Fibroblast of the aortic adventitia (primary cell): ENCODE data around the gene CD33. TPM values are rescaled to one million over a fixed set of nuclear protein-coding genes. Genes with fewer than 3 reads are reported as not detected.

Source experiments
- DNase-seq: peaks from one replicate; pipeline ENCODE4 v3.0.0-alpha.2; 2010; ENCODE audit warnings: low read depth
- H3K4me3 ChIP-seq: 2 replicates; pipeline ENCODE4 v1.5.1; 2011; ENCODE audit warnings: low read depth, mild to moderate bottlenecking, control low read depth, low read length, moderate library complexity
- CTCF ChIP-seq: IDR thresholded peaks from 2 replicates; pipeline ENCODE4 v1.5.1; 2011; ENCODE audit warnings: mild to moderate bottlenecking, low read length, control low read depth, inconsistent platforms; ENCODE audit not compliant: insufficient read depth
- small RNA-seq: library from RNA; depleted of rRNA; stranded (forward); fragments of <200 nt; gene quantifications from one replicate; pipeline ENCODE3, GENCODE V24; 2012
- total RNA-seq: library from RNA; depleted of rRNA; stranded (reverse); fragments of >200 nt; gene quantifications from 2 replicates; pipeline ENCODE4 v1.2.3, GENCODE V29; 2012; ENCODE audit warnings: low replicate concordance

CD33 gene
- total RNA-seq, 1 donor = not detected

DNA sequence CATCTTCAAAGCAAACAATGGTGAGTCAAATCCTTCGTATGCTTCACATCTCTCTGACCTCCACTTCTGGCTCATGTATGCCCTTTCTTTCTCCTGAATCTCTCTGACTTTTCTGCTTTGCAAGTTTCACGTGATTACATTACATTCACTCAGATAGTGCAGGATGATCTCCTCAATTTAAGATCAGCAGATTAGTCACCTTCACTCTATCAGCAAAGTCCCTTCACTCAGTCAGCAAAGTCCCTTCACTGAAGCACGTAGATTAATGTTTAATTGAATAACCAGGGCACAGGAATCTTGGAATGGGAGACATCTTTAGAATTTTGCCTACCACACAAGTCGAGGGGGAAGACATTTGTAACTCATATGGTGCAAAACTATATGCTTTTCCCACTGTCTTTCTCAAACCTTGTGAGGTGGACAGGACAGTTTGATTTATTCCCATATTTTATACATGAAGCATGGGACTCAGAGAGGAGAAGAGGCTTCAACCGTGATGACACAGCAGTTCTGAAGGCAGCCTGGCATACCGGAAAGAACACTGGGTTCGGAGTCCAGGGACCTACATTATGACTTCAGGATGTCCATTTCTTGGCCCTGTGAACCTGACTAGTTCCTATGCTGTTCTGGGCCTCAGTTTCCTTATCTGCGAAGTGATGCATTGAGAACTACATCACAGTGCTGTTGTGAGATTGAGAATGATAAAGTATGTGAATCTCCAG, 49.3 kb downstream of the CD33 start:
- no peak for DNase-seq
- TF ChIP-seq CTCF = no peak
- no peak overlapping the region for H3K4me3 ChIP-seq

GRCh38 chr19:51277112-51277511, 52.2 kb downstream of the CD33 start:
- DNase-seq = no peak
- H3K4me3 ChIP-seq = no peak overlapping the region
- no peak for TF ChIP-seq CTCF

DNA sequence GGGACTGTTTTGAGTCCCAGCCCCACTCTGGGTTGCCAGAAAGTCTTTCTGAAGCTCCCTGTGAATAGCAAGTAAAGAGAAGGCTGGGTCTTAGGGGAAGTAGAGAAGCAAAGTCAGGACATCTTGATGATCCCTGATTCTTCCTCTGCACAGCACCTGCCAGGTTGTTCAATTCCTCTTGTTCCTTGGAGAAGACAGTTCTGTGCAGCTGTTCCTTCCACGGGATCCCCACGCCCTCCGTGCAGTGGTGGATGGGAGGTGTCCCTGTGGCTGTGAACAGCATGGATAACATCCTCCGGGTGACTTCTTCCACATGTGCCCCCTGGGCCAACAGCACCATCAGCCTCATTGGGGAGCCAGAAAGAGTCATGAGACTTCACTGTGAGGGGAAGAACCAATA, 57.5 kb downstream of the CD33 start:
- H3K4me3 ChIP-seq = no peak overlapping the region
- TF ChIP-seq CTCF = no peak
- DNase-seq = no peak

- no peak for DNase-seq
- TF ChIP-seq CTCF = no peak
- no peak overlapping the region for H3K4me3 ChIP-seq
Observed at GRCh38 chr19:51285682-51286081, 60.8 kb downstream of the CD33 start.

Small RNA genes within 50 kb of the gene (small RNA-seq; reads per million reads assigned to genes)
- not detected for gene MIR8074

Other genes starting within 250 kb of the CD33 start
- 0.18 TPM in 1 of 2 replicates, not detected in the other for gene KLK7, start 241.2 kb upstream of the CD33 start, total RNA-seq
- not detected in 2 replicates for gene KLK8, start 223.5 kb upstream of the CD33 start, total RNA-seq
- 0.27 TPM in 1 of 2 replicates, not detected in the other for gene KLK10, start 205.4 kb upstream of the CD33 start, total RNA-seq
- not detected in 2 replicates for gene KLK11, start 198.5 kb upstream of the CD33 start, total RNA-seq
- gene KLK12, start 190.1 kb upstream of the CD33 start, total RNA-seq = not detected in 2 replicates
- not detected in 2 replicates for gene KLK13, start 160.0 kb upstream of the CD33 start, total RNA-seq
- gene KLK14, start 142.2 kb upstream of the CD33 start, total RNA-seq = not detected in 2 replicates
- gene CTU1, start 116.7 kb upstream of the CD33 start, total RNA-seq = 3.2 and 6.4 TPM in 2 replicates
- gene SIGLEC9, start 100.2 kb upstream of the CD33 start, total RNA-seq = 0.09 TPM in 1 of 2 replicates, not detected in the other
- 0.41 TPM in 1 of 2 replicates, not detected in the other for gene SIGLEC7, start 82.8 kb upstream of the CD33 start, total RNA-seq
- not detected in 2 replicates for gene SIGLECL1, start 26.0 kb downstream of the CD33 start, total RNA-seq
- gene IGLON5, start 86.6 kb downstream of the CD33 start, total RNA-seq = not detected in 2 replicates
- gene VSIG10L, start 117.1 kb downstream of the CD33 start, total RNA-seq = 0.27 TPM in 1 of 2 replicates, not detected in the other
- 66.8 and 104 TPM in 2 replicates for gene ETFB, start 141.3 kb downstream of the CD33 start, total RNA-seq
- 0.36 TPM in 1 of 2 replicates, not detected in the other for gene CLDND2, start 143.9 kb downstream of the CD33 start, total RNA-seq
- gene NKG7, start 147.6 kb downstream of the CD33 start, total RNA-seq = not detected in 2 replicates
- gene LIM2, start 162.9 kb downstream of the CD33 start, total RNA-seq = not detected in 2 replicates
- gene C19orf84, start 165.5 kb downstream of the CD33 start, total RNA-seq = not detected in 2 replicates
- not detected in 2 replicates for gene SIGLEC10, start 192.6 kb downstream of the CD33 start, total RNA-seq
- gene SIGLEC8, start 233.4 kb downstream of the CD33 start, total RNA-seq = not detected in 2 replicates